ENCODE data around the gene GCM1.

GCM1 gene

GRCh38 chr6:53139841-53140413, 8.7 kb downstream of the GCM1 start:
- H2AFZ ChIP-seq (ENCODE audit: low read depth, low read length), result no peak overlapping the region
- 0 out of 2 replicates have a peak, but pooled peaks cover 1% of the 10 kb centered on the region for H3K4me1 ChIP-seq (ENCODE audit: insufficient read depth, low read length)
- no peaks in the 10 kb centered on the region for H4K20me1 ChIP-seq (ENCODE audit: insufficient read depth, low read length)
- no peak for ATAC-seq (ENCODE audit: insufficient read depth, low read depth)
- H3K4me2 ChIP-seq (ENCODE audit: insufficient read depth, low read length), result no peak overlapping the region
- no peaks in the 10 kb centered on the region for H3K27me3 ChIP-seq (ENCODE audit: insufficient read depth, low read length, poor library complexity)
- no peaks in the 10 kb centered on the region for H3K9me3 ChIP-seq (ENCODE audit: insufficient read depth, low read length, severe bottlenecking)
- H3K79me2 ChIP-seq (ENCODE audit: insufficient read depth, low read length), result no peaks in the 10 kb centered on the region
- no peak overlapping the region for H3K4me3 ChIP-seq (ENCODE audit: low read depth in 1 of 2, low read length in 2 of 2)
- H3K9ac ChIP-seq (ENCODE audit: low read depth, low read length), result no peak overlapping the region
- no peak overlapping the region for H3K27ac ChIP-seq (ENCODE audit: low read length)
- TF ChIP-seq CTCF (IDR thresholded peaks at IDR 0.05; ENCODE audit: borderline replicate concordance, extremely low read depth, low read length, poor library complexity, severe bottlenecking) (no peak), EZH2 (IDR thresholded peaks at IDR 0.05; ENCODE audit: borderline replicate concordance, low read depth, low read length, severe bottlenecking) (no peak)
- DNase-seq, result no peak
- H3K36me3 ChIP-seq (ENCODE audit: insufficient read depth, low read length), result no peaks in the 10 kb centered on the region

DNA sequence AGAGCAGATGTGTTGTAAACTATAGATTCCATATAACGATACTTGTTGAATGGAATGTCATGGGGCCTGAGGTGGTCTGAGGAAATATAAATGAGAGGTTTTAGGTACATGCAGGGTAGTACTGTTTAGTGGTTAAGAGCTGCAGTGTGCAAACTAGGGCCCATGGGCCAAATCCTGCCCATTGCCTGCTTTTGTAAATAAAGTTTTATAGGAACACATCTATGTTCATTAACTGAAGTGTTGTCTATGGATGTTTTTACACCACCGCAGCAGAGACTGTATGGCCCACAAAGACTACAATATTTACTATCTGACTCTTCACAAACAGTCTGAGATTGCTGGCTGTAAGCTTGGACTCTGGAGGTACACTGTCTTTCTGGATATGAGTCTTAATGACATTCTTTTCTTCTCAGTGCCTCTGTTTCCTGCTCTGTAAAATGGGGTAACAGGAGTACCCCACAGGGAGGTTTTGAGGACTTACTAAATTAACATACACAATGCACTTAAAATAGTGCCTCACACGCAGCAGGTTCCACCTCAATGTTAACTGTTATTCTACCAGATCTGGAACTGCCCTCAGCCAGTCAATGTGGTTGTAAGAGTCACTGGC, 12.5 kb downstream of the GCM1 start:
- Histone ChIP-seq H2AFZ (ENCODE audit: low read depth, low read length) (no peak overlapping the region), H3K4me3 (ENCODE audit: low read depth in 1 of 2, low read length in 2 of 2) (no peak overlapping the region), H3K79me2 (ENCODE audit: insufficient read depth, low read length) (no peaks in the 10 kb centered on the region), H3K27ac (ENCODE audit: low read length) (no peak overlapping the region), H3K9me3 (ENCODE audit: insufficient read depth, low read length, severe bottlenecking) (no peaks in the 10 kb centered on the region), H3K4me1 (ENCODE audit: insufficient read depth, low read length) (0 out of 2 replicates have a peak, but pooled peaks cover 5% of the 10 kb centered on the region), H4K20me1 (ENCODE audit: insufficient read depth, low read length) (no peaks in the 10 kb centered on the region), H3K36me3 (ENCODE audit: insufficient read depth, low read length) (no peaks in the 10 kb centered on the region), H3K9ac (ENCODE audit: low read depth, low read length) (no peak overlapping the region), H3K4me2 (ENCODE audit: insufficient read depth, low read length) (no peak overlapping the region), H3K27me3 (ENCODE audit: insufficient read depth, low read length, poor library complexity) (no peaks in the 10 kb centered on the region)
- no peak for ATAC-seq (ENCODE audit: insufficient read depth, low read depth)
- DNase-seq, result no peak
- no peak for TF ChIP-seq EZH2 (IDR thresholded peaks at IDR 0.05; ENCODE audit: borderline replicate concordance, low read depth, low read length, severe bottlenecking)
- no peak for TF ChIP-seq CTCF (IDR thresholded peaks at IDR 0.05; ENCODE audit: borderline replicate concordance, extremely low read depth, low read length, poor library complexity, severe bottlenecking)

DNA sequence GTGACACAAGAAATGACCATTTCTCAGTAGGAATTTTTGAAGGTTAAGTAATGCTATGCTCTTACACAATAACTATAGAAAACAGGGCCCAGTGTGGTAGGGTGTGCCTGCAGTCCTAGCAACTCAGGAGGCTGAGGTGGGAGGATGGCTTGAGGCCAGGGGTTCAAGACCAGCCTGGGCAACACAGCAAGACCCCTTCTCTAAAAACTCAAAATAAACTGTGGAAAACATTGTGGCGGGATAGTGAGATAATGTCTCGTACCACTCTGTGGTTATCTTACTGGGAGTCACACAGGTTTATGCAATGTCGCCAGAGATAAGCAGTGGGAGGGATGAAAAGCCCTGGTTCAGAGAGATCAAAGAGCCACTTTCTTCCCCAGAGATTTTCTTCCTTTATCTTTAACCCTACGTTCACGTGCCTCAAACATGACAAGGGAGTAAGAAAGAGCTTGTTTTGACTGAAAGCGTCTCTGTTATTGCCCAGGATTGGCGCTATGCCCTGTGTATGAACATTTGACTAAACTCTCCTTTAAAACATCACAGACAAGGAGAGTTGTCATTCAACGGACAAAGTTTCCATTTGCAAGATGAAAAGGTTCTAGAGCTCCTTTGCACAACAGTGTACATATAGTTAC, 13.9 kb downstream of the GCM1 start:
- H3K9ac ChIP-seq (ENCODE audit: low read depth, low read length), result no peak overlapping the region
- H3K36me3 ChIP-seq (ENCODE audit: insufficient read depth, low read length), result no peaks in the 10 kb centered on the region
- H3K27me3 ChIP-seq (ENCODE audit: insufficient read depth, low read length, poor library complexity), result no peaks in the 10 kb centered on the region
- H3K4me1 ChIP-seq (ENCODE audit: insufficient read depth, low read length), result 0 out of 2 replicates have a peak, but pooled peaks cover 5% of the 10 kb centered on the region
- H2AFZ ChIP-seq (ENCODE audit: low read depth, low read length), result no peak overlapping the region
- H3K27ac ChIP-seq (ENCODE audit: low read length), result no peak overlapping the region
- H3K9me3 ChIP-seq (ENCODE audit: insufficient read depth, low read length, severe bottlenecking), result no peaks in the 10 kb centered on the region
- H3K79me2 ChIP-seq (ENCODE audit: insufficient read depth, low read length), result no peaks in the 10 kb centered on the region
- peak; percentile 16 for DNase-seq
- no peak overlapping the region for H3K4me2 ChIP-seq (ENCODE audit: insufficient read depth, low read length)
- no peaks in the 10 kb centered on the region for H4K20me1 ChIP-seq (ENCODE audit: insufficient read depth, low read length)
- no peak for TF ChIP-seq CTCF (IDR thresholded peaks at IDR 0.05; ENCODE audit: borderline replicate concordance, extremely low read depth, low read length, poor library complexity, severe bottlenecking)
- TF ChIP-seq EZH2 (IDR thresholded peaks at IDR 0.05; ENCODE audit: borderline replicate concordance, low read depth, low read length, severe bottlenecking), result no peak
- ATAC-seq (ENCODE audit: insufficient read depth, low read depth), result peak; percentile 81
- H3K4me3 ChIP-seq (ENCODE audit: low read depth in 1 of 2, low read length in 2 of 2), result no peak overlapping the region

Data from DND-41 (cell line).